Astrocyte (in vitro differentiated cells and primary cell): ENCODE results near the gene SLC35G3.

Experiments used
- EZH2 ChIP-seq: IDR thresholded peaks from 2 replicates; pipeline ENCODE4 v1.6.1; 2012; ENCODE audit warnings: mild to moderate bottlenecking, low read length, inconsistent platforms; ENCODE audit not compliant: insufficient read depth
- TF ChIP-seq, protein P1 (sequence below): IDR thresholded peaks from 2 replicates; pipeline ENCODE4 v1.5.1; 2011; ENCODE audit warnings: low read depth, mild to moderate bottlenecking, inconsistent platforms, low read length, moderate library complexity; ENCODE audit not compliant: insufficient read depth

DNA sequence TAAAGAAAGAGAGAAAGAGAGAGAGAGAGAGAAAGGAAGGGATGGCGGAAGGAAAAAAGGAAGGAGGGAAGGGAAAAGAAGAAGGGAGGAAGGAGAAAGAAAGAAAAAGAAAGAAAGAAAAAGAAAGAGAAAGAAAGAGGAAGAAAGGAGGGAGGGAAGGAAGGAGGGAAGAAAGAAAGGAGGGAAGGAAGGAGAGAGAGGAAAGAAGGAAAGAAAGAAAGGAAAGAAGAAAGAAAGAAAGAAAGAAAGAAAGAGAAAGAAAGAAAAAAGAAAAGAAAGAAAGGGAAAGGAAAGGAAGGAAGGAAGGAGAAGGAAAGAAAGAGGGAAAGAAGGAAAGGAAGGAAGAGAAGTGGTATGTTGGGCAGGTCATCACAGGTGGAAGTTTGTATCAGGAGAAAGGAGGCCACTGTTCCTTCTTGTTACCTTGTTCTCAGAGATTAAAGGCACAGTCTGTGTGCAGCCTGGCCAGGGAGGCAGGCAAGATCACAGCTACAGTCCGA, 19.3 kb downstream of the SLC35G3 start:
- TF ChIP-seq, protein P1, sequence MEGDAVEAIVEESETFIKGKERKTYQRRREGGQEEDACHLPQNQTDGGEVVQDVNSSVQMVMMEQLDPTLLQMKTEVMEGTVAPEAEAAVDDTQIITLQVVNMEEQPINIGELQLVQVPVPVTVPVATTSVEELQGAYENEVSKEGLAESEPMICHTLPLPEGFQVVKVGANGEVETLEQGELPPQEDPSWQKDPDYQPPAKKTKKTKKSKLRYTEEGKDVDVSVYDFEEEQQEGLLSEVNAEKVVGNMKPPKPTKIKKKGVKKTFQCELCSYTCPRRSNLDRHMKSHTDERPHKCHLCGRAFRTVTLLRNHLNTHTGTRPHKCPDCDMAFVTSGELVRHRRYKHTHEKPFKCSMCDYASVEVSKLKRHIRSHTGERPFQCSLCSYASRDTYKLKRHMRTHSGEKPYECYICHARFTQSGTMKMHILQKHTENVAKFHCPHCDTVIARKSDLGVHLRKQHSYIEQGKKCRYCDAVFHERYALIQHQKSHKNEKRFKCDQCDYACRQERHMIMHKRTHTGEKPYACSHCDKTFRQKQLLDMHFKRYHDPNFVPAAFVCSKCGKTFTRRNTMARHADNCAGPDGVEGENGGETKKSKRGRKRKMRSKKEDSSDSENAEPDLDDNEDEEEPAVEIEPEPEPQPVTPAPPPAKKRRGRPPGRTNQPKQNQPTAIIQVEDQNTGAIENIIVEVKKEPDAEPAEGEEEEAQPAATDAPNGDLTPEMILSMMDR = no peak
- TF ChIP-seq EZH2 = no peak
